Heart right ventricle (tissue), 16 donors: ENCODE data around the gene BBS7. TPM values are rescaled to one million over a fixed set of nuclear protein-coding genes. Genes with fewer than 3 reads are reported as not detected.

ENCODE experiments used
- ATAC-seq, 8 donors: fragments of 200-7000 bp; cut with Tn5 transposase; one replicate each; pipeline ENCODE4 v1.9.1; 2020; ENCODE audit warnings: mild to moderate bottlenecking in 8 of 8, moderate library complexity in 8 of 8, moderate number of reproducible peaks in 1 of 8
- DNase-seq, 2 donors: peaks; one replicate each; pipeline ENCODE4 v3.0.0-alpha.2; 2020
- H3K27ac ChIP-seq, 10 donors: fragments of 200-600 bp; sonication (generic) in 2 of 10; one replicate each; pipeline versions ENCODE4 v1.5.0 to v1.8.0; 2020 to 2022; ENCODE audit warnings: mild to moderate bottlenecking in 3 of 10
- H3K27me3 ChIP-seq, 7 donors: fragments of 200-600 bp; one replicate each; pipeline ENCODE4 v1.8.0; 2021 to 2022; ENCODE audit warnings: mild to moderate bottlenecking in 2 of 7
- H3K36me3 ChIP-seq, 9 donors: fragments of 200-600 bp; sonication (generic) in 1 of 9; one replicate each; pipeline versions ENCODE4 v1.5.0 to v1.8.0; 2020 to 2022; ENCODE audit warnings: mild to moderate bottlenecking in 2 of 9
- H3K4me1 ChIP-seq, 9 donors: fragments of 200-600 bp; sonication (generic) in 1 of 9; one replicate each; pipeline versions ENCODE4 v1.5.0 to v1.8.0; 2020 to 2022; ENCODE audit warnings: mild to moderate bottlenecking in 4 of 9
- H3K4me3 ChIP-seq, 10 donors: fragments of 200-600 bp; sonication (generic) in 2 of 10; one replicate each; pipeline versions ENCODE4 v1.5.0 to v1.8.0; 2020 to 2022; ENCODE audit warnings: mild to moderate bottlenecking in 7 of 10, moderate library complexity in 2 of 10
- H3K9me3 ChIP-seq, 11 donors: fragments of 200-600 bp in 10 of 11; sonication (generic) in 2 of 11; one replicate each; pipeline versions ENCODE4 v1.5.0 to v1.8.0; 2013 to 2022; ENCODE audit warnings: mild to moderate bottlenecking in 2 of 11, control low read depth in 1 of 11, moderate library complexity in 1 of 11
- WGBS, 2 donors: extraction: QIAGEN DNeasy Blood & Tissue Kit; methylation state at CpG; one replicate each; pipeline ENCODE4 v1.1.7; 2013; ENCODE audit warnings: inconsistent platforms in 1 of 2; 5-methylcytosine and 5-hydroxymethylcytosine counted together
- intact Hi-C, 10 donors: fragments of 100-400 bp; cut with DNase I; formaldehyde crosslinking; loops; one replicate each; pipeline versions ENCODE4 v1.11.1 to v1.14.2; 2022
- polyA plus RNA-seq, 2 donors: library from polyadenylated mRNA; stranded (reverse); fragments of 200-250 nt; gene quantifications; one replicate each; pipeline ENCODE4 v1.2.3, GENCODE V29; 2013
- total RNA-seq, 10 donors: library from RNA; stranded (reverse); fragmentation: NEBNext Ultra II Directional in 3 of 10; extraction: Animal tissue kit (Norgen Biotek cat#: 25700) in 3 of 10; gene quantifications; one replicate each; pipeline versions ENCODE4 v1.2.1 to v1.2.4, GENCODE V29; 2021 to 2023
- TF ChIP-seq, protein P1 (sequence below), 9 donors: fragments of 200-600 bp; sonication (generic) in 2 of 9; IDR thresholded peaks; one replicate each; pipeline versions ENCODE4 v1.5.0 to v1.8.0; 2021 to 2022; ENCODE audit warnings: antibody characterized with exemption in 9 of 9, mild to moderate bottlenecking in 5 of 9, moderate library complexity in 1 of 9
- donor health status: Arrhythmogenic right ventricular cardiomyopathy.
- donor health status: ischemic (EF 13 %, LVEDD 7.1; RV severe dilation, severe dysfunction).
- donor health status: healthy with polysubstance abuse.
- donor health status: DM: no; HTN: yes; CAD: no.
- donor health status: DM: no; HTN: no; CAD: no.
- donor health status: ischemic (EF 25% LVEDD 6.9; RV normal size, moderate dysfunction).
- donor health status: ischemic (EF 25% LVEDD 5.7; RV mildly dilated, moderate dysfunction).
- donor health status: healthy.
- donor health status: DM: yes; HTN: yes; CAD: no.
- donor health status: Ischemic cardiomyopathy.
- donor health status: ischemic (EF 35%, LVEDD 5.7; RV mildly dilated, moderate dysfunction).
- donor health status: nonischemic (EF 11% LVEDD 7.7; RV severe dilation, severe dysfunction).
- donor health status: DM: yes; HTN: yes; CAD: no.
- donor health status: PGD.
- donor health status: ischemic (EF 29% LVEDD 5.4; RV normal size, mild dysfunction).
- donor health status: nonischemic (EF 23%, LVEDD 6.1; RV moderate dilation, normal function).

The BBS7 gene
- total and polyA plus RNA-seq, 12 donors: 2.6 to 8.5 (median 5.3) TPM

DNA sequence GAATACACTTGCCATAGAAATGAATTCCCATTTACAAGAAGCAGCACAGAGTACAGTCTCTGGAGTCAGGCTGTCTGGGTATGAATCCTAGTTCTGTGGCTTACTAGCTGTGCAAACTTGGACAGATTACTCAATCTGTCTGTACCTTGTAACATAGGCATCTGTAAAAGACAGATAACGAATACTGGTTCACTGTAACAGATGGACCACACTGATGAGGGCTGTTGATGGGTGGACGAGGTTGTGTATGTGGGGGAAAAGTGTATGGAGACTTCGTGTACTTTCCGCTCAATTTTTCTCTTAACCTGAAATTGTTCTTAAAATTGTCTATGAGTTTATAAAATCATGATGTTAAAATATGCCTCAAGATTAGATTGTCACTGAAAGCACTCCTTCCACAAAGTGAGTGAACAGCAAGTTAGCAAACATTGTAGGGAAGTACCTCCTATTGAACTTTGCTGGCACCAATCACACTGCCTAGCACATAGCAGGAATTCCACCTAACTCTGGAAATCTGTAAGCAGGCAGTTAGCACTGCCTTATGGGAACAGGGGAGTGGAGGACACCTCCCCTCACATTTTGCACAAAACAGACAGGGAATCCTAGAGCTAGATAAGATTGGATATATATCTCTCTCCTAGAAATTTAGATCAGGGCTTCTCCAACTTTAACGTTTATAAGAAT lies 75.6 kb downstream of the BBS7 start:
- intact Hi-C loops: no loop called here
- H3K36me3 ChIP-seq: no peaks in the 10 kb centered on the region
- WGBS, 2 donors: 67 to 69% methylated on average over 5 of the region's 5 CpGs
- no peak overlapping the region for H3K4me3 ChIP-seq
- H3K4me1 ChIP-seq: peaks cover 0 to 8% (median 0%) of the 10 kb centered on the region in 9 donors
- H3K9me3 ChIP-seq: no peaks in the 10 kb centered on the region
- peaks cover 0 to 39% (median 7%) of the 10 kb centered on the region in 7 donors for H3K27me3 ChIP-seq
- ATAC-seq (no peak), DNase-seq (no peak)
- H3K27ac ChIP-seq: no peak overlapping the region
- TF ChIP-seq, protein P1, sequence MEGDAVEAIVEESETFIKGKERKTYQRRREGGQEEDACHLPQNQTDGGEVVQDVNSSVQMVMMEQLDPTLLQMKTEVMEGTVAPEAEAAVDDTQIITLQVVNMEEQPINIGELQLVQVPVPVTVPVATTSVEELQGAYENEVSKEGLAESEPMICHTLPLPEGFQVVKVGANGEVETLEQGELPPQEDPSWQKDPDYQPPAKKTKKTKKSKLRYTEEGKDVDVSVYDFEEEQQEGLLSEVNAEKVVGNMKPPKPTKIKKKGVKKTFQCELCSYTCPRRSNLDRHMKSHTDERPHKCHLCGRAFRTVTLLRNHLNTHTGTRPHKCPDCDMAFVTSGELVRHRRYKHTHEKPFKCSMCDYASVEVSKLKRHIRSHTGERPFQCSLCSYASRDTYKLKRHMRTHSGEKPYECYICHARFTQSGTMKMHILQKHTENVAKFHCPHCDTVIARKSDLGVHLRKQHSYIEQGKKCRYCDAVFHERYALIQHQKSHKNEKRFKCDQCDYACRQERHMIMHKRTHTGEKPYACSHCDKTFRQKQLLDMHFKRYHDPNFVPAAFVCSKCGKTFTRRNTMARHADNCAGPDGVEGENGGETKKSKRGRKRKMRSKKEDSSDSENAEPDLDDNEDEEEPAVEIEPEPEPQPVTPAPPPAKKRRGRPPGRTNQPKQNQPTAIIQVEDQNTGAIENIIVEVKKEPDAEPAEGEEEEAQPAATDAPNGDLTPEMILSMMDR (IDR thresholded peaks at IDR 0.05): no peak

DNA sequence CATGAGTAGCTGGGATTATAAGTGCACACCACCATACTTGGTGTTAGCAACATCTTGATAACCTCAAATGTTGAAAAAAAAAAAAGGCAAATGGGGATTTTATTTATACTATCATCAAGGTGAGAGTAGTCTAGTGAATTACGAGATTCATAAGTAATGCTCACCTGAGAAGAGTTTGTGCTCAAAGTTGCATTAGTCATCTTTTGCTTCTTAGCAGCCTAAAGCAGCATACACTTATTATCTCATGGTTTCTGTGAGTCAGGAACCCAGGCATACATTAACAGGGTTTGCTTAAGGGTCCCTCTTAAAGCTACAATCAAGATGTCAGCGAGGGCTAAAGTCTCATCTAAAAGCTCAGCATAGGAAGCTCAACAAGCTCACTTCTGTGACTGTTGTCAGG lies 77.3 kb downstream of the BBS7 start:
- Histone ChIP-seq H3K36me3 (no peaks in the 10 kb centered on the region), H3K27me3 (peaks cover 0 to 39% (median 7%) of the 10 kb centered on the region in 7 donors), H3K27ac (no peak overlapping the region), H3K9me3 (no peaks in the 10 kb centered on the region), H3K4me1 (no peaks in the 10 kb centered on the region), H3K4me3 (no peak overlapping the region)
- DNase-seq (no peak), ATAC-seq (no peak)
- intact Hi-C loops: no loop called here
- TF ChIP-seq, protein P1 (IDR thresholded peaks at IDR 0.05): no peak
- 92 to 95% methylated on average over 2 of the region's 2 CpGs for WGBS, 2 donors

DNA sequence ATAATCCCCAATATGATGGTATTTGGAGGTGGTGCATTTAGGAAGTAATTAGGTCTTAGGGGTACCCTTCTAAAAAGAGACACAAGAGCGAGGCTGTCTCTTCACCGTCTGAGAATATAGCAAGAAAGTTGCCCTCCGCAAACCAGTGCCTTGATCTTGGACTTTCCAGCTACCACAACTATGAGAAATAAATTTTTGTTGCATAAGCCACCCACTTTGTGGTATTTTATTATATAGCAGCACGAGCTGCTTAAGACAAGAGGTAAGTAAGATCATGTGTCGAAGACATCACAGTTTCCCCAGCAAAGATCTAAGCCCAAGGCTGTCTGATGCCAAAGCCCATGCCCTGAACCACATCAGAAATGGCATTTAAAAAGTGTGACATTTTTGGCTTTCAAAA lies 78.8 kb downstream of the BBS7 start:
- Histone ChIP-seq H3K9me3 (no peaks in the 10 kb centered on the region), H3K4me1 (no peaks in the 10 kb centered on the region), H3K27me3 (peaks cover 0 to 39% (median 7%) of the 10 kb centered on the region in 7 donors), H3K27ac (no peak overlapping the region), H3K4me3 (no peak overlapping the region), H3K36me3 (no peaks in the 10 kb centered on the region)
- intact Hi-C loops: no loop called here
- 91 to 95% methylated on average over 5 of the region's 5 CpGs for WGBS, 2 donors
- TF ChIP-seq, protein P1 (IDR thresholded peaks at IDR 0.05): no peak
- ATAC-seq (no peak), DNase-seq (no peak)

DNA sequence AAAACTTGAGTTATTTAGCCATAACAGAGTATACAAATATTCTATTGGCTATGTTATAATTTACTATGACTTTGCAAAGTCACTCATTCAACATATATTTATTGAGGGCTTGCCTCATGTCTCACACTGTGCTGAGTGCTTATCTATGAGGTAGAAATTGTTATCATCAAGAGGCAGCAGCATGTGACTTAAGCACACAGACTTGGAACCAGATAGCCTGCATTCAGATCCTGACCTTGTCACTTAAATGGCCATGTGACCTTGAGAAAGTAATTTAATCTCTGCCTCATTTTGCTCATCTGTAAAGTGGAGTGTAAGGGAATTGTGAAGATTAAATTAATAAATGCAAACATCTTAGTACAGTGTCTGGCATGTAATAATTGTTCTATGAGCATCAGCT lies 79.3 kb downstream of the BBS7 start:
- ATAC-seq (no peak), DNase-seq (no peak)
- H3K4me3 ChIP-seq: no peak overlapping the region
- H3K27ac ChIP-seq: no peak overlapping the region
- intact Hi-C loops: no loop called here
- H3K27me3 ChIP-seq: peaks cover 0 to 39% (median 7%) of the 10 kb centered on the region in 7 donors
- no peaks in the 10 kb centered on the region for H3K9me3 ChIP-seq
- H3K4me1 ChIP-seq: no peaks in the 10 kb centered on the region
- TF ChIP-seq, protein P1 (IDR thresholded peaks at IDR 0.05): no peak
- H3K36me3 ChIP-seq: no peaks in the 10 kb centered on the region
